SU-DHL-6 (cell line): ENCODE results near the gene THSD4.

ENCODE experiments used
- H2AFZ ChIP-seq: fragments of 200-600 bp; sonication (generic); 2 replicates; pipeline ENCODE4 v1.6.1; 2014; ENCODE audit warnings: low read depth, mild to moderate bottlenecking, moderate library complexity, mixed read lengths, antibody characterized with exemption, low read length; ENCODE audit not compliant: severe bottlenecking
- H3F3A ChIP-seq: fragments of 200-600 bp; shearing (Covaris generic); 2 replicates; pipeline ENCODE4 v1.6.0; 2016; ENCODE audit warnings: antibody characterized with exemption, mild to moderate bottlenecking; ENCODE audit not compliant: insufficient read depth
- H3K27ac ChIP-seq: fragments of 200-600 bp; sonication (generic); 2 replicates; pipeline ENCODE4 v1.5.1; 2016; ENCODE audit warnings: low read depth, mild to moderate bottlenecking, low read length, moderate library complexity, mixed read lengths
- H3K27me3 ChIP-seq: fragments of 200-600 bp; sonication (generic), shearing (Covaris generic); 2 replicates; pipeline ENCODE4 v1.6.0; 2014; ENCODE audit warnings: mild to moderate bottlenecking, low read length
- H3K36me3 ChIP-seq: fragments of 200-600 bp; sonication (generic); 2 replicates; pipeline ENCODE4 v1.6.1; 2014; ENCODE audit warnings: mild to moderate bottlenecking, low read length, mixed read lengths
- H3K4me2 ChIP-seq: fragments of 300-600, 200-600 bp; shearing (Covaris generic), sonication (generic); 2 replicates; pipeline ENCODE4 v1.6.0; 2014; ENCODE audit warnings: low read length, low read depth, mild to moderate bottlenecking; ENCODE audit not compliant: poor library complexity, severe bottlenecking
- H3K4me3 ChIP-seq: fragments of 200-600 bp; sonication (generic); 2 replicates; pipeline ENCODE4 v1.5.1; 2014; ENCODE audit warnings: antibody characterized with exemption, low read length, mild to moderate bottlenecking, mixed read lengths; ENCODE audit not compliant: insufficient read depth, poor library complexity, severe bottlenecking
- H3K79me2 ChIP-seq: fragments of 200-600 bp; sonication (generic); 2 replicates; pipeline ENCODE4 v1.6.1; 2014; ENCODE audit warnings: mild to moderate bottlenecking, low read length, moderate library complexity; ENCODE audit not compliant: insufficient read depth
- H3K9ac ChIP-seq: fragments of 200-600 bp; sonication (generic); 2 replicates; pipeline ENCODE4 v1.7.0; 2014; ENCODE audit warnings: mild to moderate bottlenecking, low read length
- H3K9me2 ChIP-seq: fragments of 200-600 bp; sonication (generic); replicated peaks from 2 replicates; pipeline ENCODE4 v1.6.1; 2014; ENCODE audit warnings: low read length; ENCODE audit not compliant: insufficient read depth
- H3K9me3 ChIP-seq: fragments of 200-600 bp; sonication (generic); 2 replicates; pipeline ENCODE4 v1.6.1; 2014; ENCODE audit warnings: low read length, mixed read lengths; ENCODE audit not compliant: insufficient read depth
- H4K20me1 ChIP-seq: fragments of 200-600 bp; sonication (generic); 2 replicates; pipeline ENCODE4 v1.6.1; 2014; ENCODE audit warnings: low read depth, mild to moderate bottlenecking, antibody characterized with exemption, low read length, moderate library complexity, mixed read lengths
- EZH2phosphoT487 ChIP-seq: fragments of 200-600 bp; sonication (generic), shearing (Covaris generic); conservative IDR thresholded peaks from 2 replicates; pipeline ENCODE4 v1.6.1; 2018; ENCODE audit warnings: mild to moderate bottlenecking, antibody characterized with exemption, low read length, moderate library complexity, mixed read lengths
- TF ChIP-seq, protein P1 (sequence below): fragments of 200-600 bp; sonication (generic); IDR thresholded peaks from one replicate; pipeline ENCODE4 v1.5.1; 2017; ENCODE audit warnings: antibody characterized with exemption, mild to moderate bottlenecking, low read length, moderate library complexity; ENCODE audit not compliant: insufficient read depth, poor library complexity, severe bottlenecking

THSD4 gene

GRCh38 chr15:71808311-71809020, 693.2 kb downstream of the THSD4 start:
- no peak overlapping the region for H2AFZ ChIP-seq
- no peak overlapping the region for H3K4me2 ChIP-seq

GRCh38 chr15:71809346-71809745, 694.1 kb downstream of the THSD4 start:
- Histone ChIP-seq H4K20me1 (no peaks in the 10 kb centered on the region), H3K79me2 (no peaks in the 10 kb centered on the region), H3F3A (no peaks in the 10 kb centered on the region), H3K36me3 (no peaks in the 10 kb centered on the region), H3K4me3 (no peak overlapping the region), H2AFZ (no peak overlapping the region), H3K27ac (no peak overlapping the region), H3K9me2 (no peaks in the 10 kb centered on the region), H3K9ac (no peak overlapping the region), H3K9me3 (no peaks in the 10 kb centered on the region), H3K4me2 (no peak overlapping the region), H3K27me3 (no peaks in the 10 kb centered on the region)
- TF ChIP-seq EZH2phosphoT487: no peak
- TF ChIP-seq, protein P1, sequence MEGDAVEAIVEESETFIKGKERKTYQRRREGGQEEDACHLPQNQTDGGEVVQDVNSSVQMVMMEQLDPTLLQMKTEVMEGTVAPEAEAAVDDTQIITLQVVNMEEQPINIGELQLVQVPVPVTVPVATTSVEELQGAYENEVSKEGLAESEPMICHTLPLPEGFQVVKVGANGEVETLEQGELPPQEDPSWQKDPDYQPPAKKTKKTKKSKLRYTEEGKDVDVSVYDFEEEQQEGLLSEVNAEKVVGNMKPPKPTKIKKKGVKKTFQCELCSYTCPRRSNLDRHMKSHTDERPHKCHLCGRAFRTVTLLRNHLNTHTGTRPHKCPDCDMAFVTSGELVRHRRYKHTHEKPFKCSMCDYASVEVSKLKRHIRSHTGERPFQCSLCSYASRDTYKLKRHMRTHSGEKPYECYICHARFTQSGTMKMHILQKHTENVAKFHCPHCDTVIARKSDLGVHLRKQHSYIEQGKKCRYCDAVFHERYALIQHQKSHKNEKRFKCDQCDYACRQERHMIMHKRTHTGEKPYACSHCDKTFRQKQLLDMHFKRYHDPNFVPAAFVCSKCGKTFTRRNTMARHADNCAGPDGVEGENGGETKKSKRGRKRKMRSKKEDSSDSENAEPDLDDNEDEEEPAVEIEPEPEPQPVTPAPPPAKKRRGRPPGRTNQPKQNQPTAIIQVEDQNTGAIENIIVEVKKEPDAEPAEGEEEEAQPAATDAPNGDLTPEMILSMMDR: no peak

More at GRCh38 chr15:71808311-71809020, 693.2 kb downstream of the THSD4 start:
- Histone ChIP-seq H3K27ac (no peak overlapping the region), H4K20me1 (no peaks in the 10 kb centered on the region), H3K9ac (no peak overlapping the region), H3K36me3 (no peaks in the 10 kb centered on the region), H3F3A (no peaks in the 10 kb centered on the region), H3K4me3 (no peak overlapping the region), H3K79me2 (no peaks in the 10 kb centered on the region), H3K9me3 (no peaks in the 10 kb centered on the region), H3K27me3 (no peaks in the 10 kb centered on the region), H3K9me2 (no peaks in the 10 kb centered on the region)
- TF ChIP-seq, protein P1: no peak
- TF ChIP-seq EZH2phosphoT487: no peak

- Histone ChIP-seq H4K20me1 (no peaks in the 10 kb centered on the region), H3F3A (no peaks in the 10 kb centered on the region), H3K9me3 (no peaks in the 10 kb centered on the region), H3K36me3 (no peaks in the 10 kb centered on the region), H3K4me3 (no peak within 1 kb of the TSS), H3K79me2 (no peaks in the 10 kb centered on the region), H3K9ac (no peak within 1 kb of the TSS), H2AFZ (no peak within 1 kb of the TSS), H3K4me2 (no peak within 1 kb of the TSS), H3K27ac (no peak within 1 kb of the TSS), H3K9me2 (no peaks in the 10 kb centered on the region), H3K27me3 (no peaks in the 10 kb centered on the region)
- TF ChIP-seq, protein P1: no peak
- TF ChIP-seq EZH2phosphoT487: no peak
These were observed 695.2 kb downstream of the THSD4 start, which contains the start of gene NR2E3 for GRCh38 chr15:71810256-71811035. TSS of gene NR2E3 (plus strand) at chr15:71810554. CDS start at chr15:71810744, 190 bp downstream.
